Suprapubic skin (tissue), 4 donors: ENCODE results near the gene GPR183. TPM values are rescaled to one million over a fixed set of nuclear protein-coding genes. Genes with fewer than 3 reads are reported as not detected.
A peak's percentile ranks its signal among the peaks of the same experiment; 100 is the strongest.

Experiments used
- DNase-seq, 2 donors: peaks; one replicate each; pipeline ENCODE4 v3.0.0-alpha.2; 2019; ENCODE audit warnings: low spot score in 2 of 2
- H3K27ac ChIP-seq: fragments of 200-600 bp; sonication (generic); one replicate; pipeline ENCODE4 v1.5.1; 2019
- H3K27me3 ChIP-seq: fragments of 200-600 bp; sonication (generic); one replicate; pipeline ENCODE4 v1.5.1; 2019
- H3K36me3 ChIP-seq: fragments of 200-600 bp; sonication (generic); one replicate; pipeline ENCODE4 v1.5.1; 2019
- H3K4me1 ChIP-seq: fragments of 200-600 bp; sonication (generic); one replicate; pipeline ENCODE4 v1.5.1; 2019
- H3K4me3 ChIP-seq: fragments of 200-600 bp; sonication (generic); one replicate; pipeline ENCODE4 v1.5.1; 2019; ENCODE audit warnings: mild to moderate bottlenecking
- H3K9me3 ChIP-seq: fragments of 200-600 bp; sonication (generic); one replicate; pipeline ENCODE4 v1.5.1; 2019
- EP300 ChIP-seq: sonication (generic); formaldehyde crosslinking; IDR thresholded peaks from one replicate; pipeline ENCODE4 v1.6.1; 2017; ENCODE audit warnings: antibody characterized with exemption
- POLR2A ChIP-seq, 2 donors: fragments of 450-650 bp; IDR thresholded peaks; one replicate each; pipeline ENCODE4 v1.6.1; 2017; ENCODE audit warnings: antibody characterized with exemption in 2 of 2, mild to moderate bottlenecking in 2 of 2, moderate library complexity in 2 of 2
- POLR2AphosphoS5 ChIP-seq, 3 donors: sonication (generic); formaldehyde crosslinking; IDR thresholded peaks; one replicate each; pipeline ENCODE4 v1.6.1; 2017; ENCODE audit warnings: antibody characterized with exemption in 3 of 3
- WGBS: methylation state at CpG from one replicate; pipeline ENCODE4 v1.1.5; 2018; 5-methylcytosine and 5-hydroxymethylcytosine counted together
- total RNA-seq, 4 donors: library from RNA; depleted of rRNA; stranded (reverse); fragments of >200 nt; gene quantifications; one replicate each; pipeline ENCODE4 v1.1.0, GENCODE V29; 2016
- TF ChIP-seq, protein P1 (sequence below), 2 donors: fragments of 200-600 bp in 1 of 2; fragments of 450-650 bp in 1 of 2; sonication (generic) in 1 of 2; IDR thresholded peaks; one replicate each; pipeline ENCODE4 v1.5.1; 2016 to 2019; ENCODE audit warnings: antibody characterized with exemption in 2 of 2, mild to moderate bottlenecking in 1 of 2, moderate library complexity in 1 of 2

GPR183 gene
- total RNA-seq, 4 donors from 2014 or later, result 2.3 to 7.0 (median 4.4) TPM

DNA sequence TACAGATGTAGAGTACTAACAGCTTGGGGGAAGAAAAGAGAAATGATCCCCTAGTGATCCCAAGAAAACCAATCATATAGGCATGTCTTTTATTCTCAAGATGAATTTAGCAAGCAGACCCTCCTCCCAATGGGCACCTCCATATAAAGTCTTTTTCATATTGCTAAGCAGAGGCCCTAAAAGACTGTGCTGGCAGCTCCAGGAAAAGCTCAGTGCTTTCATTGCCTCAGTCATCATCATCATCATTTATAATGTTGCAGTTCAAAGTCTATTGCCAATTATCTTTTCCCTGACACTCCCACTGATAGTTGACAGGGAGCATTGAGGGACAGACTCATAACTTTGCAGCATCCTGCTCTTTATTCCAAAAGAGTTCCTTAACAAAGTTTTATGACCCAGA is 13.0 kb downstream of the GPR183 start:
- Histone ChIP-seq H3K36me3 (no peaks in the 10 kb centered on the region), H3K4me1 (peaks cover 1% of the 10 kb centered on the region), H3K27me3 (no peaks in the 10 kb centered on the region), H3K9me3 (no peaks in the 10 kb centered on the region), H3K4me3 (no peak overlapping the region), H3K27ac (no peak overlapping the region)
- TF ChIP-seq, protein P1, sequence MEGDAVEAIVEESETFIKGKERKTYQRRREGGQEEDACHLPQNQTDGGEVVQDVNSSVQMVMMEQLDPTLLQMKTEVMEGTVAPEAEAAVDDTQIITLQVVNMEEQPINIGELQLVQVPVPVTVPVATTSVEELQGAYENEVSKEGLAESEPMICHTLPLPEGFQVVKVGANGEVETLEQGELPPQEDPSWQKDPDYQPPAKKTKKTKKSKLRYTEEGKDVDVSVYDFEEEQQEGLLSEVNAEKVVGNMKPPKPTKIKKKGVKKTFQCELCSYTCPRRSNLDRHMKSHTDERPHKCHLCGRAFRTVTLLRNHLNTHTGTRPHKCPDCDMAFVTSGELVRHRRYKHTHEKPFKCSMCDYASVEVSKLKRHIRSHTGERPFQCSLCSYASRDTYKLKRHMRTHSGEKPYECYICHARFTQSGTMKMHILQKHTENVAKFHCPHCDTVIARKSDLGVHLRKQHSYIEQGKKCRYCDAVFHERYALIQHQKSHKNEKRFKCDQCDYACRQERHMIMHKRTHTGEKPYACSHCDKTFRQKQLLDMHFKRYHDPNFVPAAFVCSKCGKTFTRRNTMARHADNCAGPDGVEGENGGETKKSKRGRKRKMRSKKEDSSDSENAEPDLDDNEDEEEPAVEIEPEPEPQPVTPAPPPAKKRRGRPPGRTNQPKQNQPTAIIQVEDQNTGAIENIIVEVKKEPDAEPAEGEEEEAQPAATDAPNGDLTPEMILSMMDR (IDR thresholded peaks at IDR 0.05), result no peak
- TF ChIP-seq EP300, result no peak
- TF ChIP-seq POLR2A (IDR thresholded peaks at IDR 0.05), result no peak
- no peak for TF ChIP-seq POLR2AphosphoS5 (IDR thresholded peaks at IDR 0.05)
- DNase-seq, result no peak

DNA sequence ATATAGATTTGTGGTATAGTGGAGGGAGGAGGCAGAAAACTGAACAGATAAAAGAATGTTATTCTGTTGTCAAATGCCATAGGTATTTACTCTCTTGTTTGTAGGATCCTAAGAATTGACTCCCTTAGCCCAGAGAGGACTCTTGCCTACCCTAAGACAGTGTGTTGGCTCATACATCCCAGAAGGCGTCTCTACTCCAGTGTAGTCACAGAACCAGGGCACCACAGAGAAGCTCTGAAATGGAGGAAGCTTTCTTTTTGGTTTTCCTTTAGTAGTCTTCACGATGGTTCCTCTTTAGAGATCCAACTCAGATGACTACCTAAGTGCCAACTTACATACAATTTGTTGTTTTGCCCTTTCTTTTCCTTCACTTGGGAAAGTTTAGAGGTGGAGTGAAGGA is 14.0 kb downstream of the GPR183 start:
- Histone ChIP-seq H3K4me3 (no peak overlapping the region), H3K36me3 (no peaks in the 10 kb centered on the region), H3K9me3 (no peaks in the 10 kb centered on the region), H3K4me1 (peaks cover 11% of the 10 kb centered on the region), H3K27ac (no peak overlapping the region), H3K27me3 (no peaks in the 10 kb centered on the region)
- WGBS, result 82% methylated on average over 2 of the region's 2 CpGs
- no peak for DNase-seq
- TF ChIP-seq, protein P1 (IDR thresholded peaks at IDR 0.05), result no peak
- no peak for TF ChIP-seq POLR2AphosphoS5 (IDR thresholded peaks at IDR 0.05)
- TF ChIP-seq EP300, result no peak

DNA sequence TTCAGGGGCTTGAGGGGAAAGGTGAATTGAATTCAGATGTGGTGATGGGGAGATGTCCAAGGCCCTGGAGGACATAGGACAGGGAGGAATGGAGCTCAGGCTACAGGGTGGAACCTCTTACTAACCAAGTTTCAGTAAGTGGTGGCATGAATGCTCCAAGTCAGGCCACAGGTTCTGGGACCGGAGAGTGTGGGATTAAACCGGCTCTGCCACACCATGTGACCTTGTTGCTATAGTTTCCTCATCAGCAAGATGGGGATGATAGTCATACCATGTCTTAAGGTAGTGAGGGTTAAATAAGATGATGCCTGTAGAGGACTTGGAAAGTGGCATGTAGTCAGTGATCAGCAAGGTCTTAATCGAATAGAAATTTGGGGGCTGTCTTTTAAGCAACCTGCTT is 16.3 kb downstream of the GPR183 start:
- H3K4me1 ChIP-seq, result peaks cover 31% of the 10 kb centered on the region
- H3K4me3 ChIP-seq, result no peak overlapping the region
- DNase-seq, result no peak
- WGBS, result 68% methylated on average over 3 of the region's 3 CpGs
- H3K9me3 ChIP-seq, result no peaks in the 10 kb centered on the region
- H3K27ac ChIP-seq, result no peak overlapping the region
- TF ChIP-seq EP300 (no peak), POLR2AphosphoS5 (IDR thresholded peaks at IDR 0.05) (no peak), POLR2A (IDR thresholded peaks at IDR 0.05) (no peak)
- TF ChIP-seq, protein P1 (IDR thresholded peaks at IDR 0.05), result no peak
- no peaks in the 10 kb centered on the region for H3K27me3 ChIP-seq
- no peaks in the 10 kb centered on the region for H3K36me3 ChIP-seq

DNA sequence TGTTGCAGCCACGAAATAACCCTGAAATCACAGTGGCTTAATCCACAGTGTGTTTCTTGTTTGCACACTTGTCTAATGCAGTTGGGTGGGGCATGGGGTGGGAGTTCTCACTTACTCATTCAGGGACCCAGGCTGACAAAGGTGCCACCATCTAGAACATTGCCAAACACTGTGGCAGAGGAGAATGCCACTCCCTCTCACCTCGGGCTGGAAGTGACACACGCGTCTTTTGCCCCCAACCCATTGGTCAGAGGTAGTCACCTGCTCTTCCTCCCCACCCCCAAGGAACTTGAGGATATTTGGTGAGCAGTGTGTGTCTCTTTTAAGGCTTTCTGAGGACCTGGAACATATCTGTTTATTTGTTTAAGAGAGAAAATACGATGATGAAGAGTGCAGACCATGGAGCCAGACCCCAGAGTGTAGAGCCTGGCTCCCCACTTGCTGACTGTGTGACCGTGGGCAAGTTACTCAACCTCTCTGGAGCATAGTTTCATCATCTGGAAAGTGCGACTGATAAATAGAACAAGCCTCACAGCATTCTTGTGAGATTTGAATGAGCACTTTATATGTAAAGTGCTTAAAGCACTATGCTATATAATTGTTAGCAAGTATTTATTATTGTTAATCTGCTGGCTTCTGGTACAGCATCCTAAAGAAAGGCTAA is 17.4 kb downstream of the GPR183 start:
- WGBS, result 75% methylated on average over 7 of the region's 7 CpGs
- no peak for TF ChIP-seq POLR2AphosphoS5 (IDR thresholded peaks at IDR 0.05)
- no peak for TF ChIP-seq EP300
- TF ChIP-seq, protein P1 (IDR thresholded peaks at IDR 0.05), result no peak
- no peak for TF ChIP-seq POLR2A (IDR thresholded peaks at IDR 0.05)
- Histone ChIP-seq H3K4me1 (peaks cover 41% of the 10 kb centered on the region), H3K9me3 (no peaks in the 10 kb centered on the region), H3K36me3 (no peaks in the 10 kb centered on the region), H3K27ac (peak overlapping the region; percentile 10), H3K27me3 (no peaks in the 10 kb centered on the region), H3K4me3 (no peak overlapping the region)
- no peak for DNase-seq

DNA sequence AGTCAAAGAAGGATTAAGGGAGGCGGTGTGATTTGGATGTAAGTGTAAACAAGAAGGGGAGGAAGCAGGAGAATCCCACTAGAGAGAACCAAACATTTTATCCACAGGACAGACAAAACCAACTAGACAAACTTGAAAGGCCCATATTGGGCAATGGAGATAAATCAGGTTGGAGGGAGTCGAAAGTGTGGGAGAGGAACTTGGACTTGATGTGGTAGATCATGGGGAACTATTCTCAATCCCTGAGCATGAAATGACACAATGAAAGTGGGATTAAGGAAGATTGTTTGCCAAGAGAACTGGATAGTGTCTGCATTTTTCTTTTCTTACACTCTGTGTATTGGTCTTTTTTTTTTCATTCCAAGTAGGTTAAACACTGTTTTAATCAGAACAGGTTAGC is 17.9 kb downstream of the GPR183 start:
- DNase-seq, result no peak
- TF ChIP-seq POLR2AphosphoS5 (IDR thresholded peaks at IDR 0.05) (no peak), POLR2A (IDR thresholded peaks at IDR 0.05) (no peak), EP300 (no peak)
- TF ChIP-seq, protein P1 (IDR thresholded peaks at IDR 0.05), result no peak
- H3K4me1 ChIP-seq, result peaks cover 44% of the 10 kb centered on the region
- no peaks in the 10 kb centered on the region for H3K9me3 ChIP-seq
- 71% methylated on average over 2 of the region's 2 CpGs for WGBS
- no peaks in the 10 kb centered on the region for H3K27me3 ChIP-seq
- no peak overlapping the region for H3K4me3 ChIP-seq
- no peaks in the 10 kb centered on the region for H3K36me3 ChIP-seq
- no peak overlapping the region for H3K27ac ChIP-seq
